GM19239 (cell line): ENCODE data around the gene TMEM44.
A peak's percentile ranks its signal among the peaks of the same experiment; 100 is the strongest.

Experiments used
- DNase-seq: peaks from one replicate; pipeline ENCODE4 v3.0.0; 2011; ENCODE audit warnings: low spot score; ENCODE audit not compliant: insufficient read length
- FAIRE-seq: peaks from 2 replicates; lab custom pipeline; 2011; peaks lifted over from hg19 to GRCh38; lab: Jason Lieb, UNC

The TMEM44 gene, protein sequence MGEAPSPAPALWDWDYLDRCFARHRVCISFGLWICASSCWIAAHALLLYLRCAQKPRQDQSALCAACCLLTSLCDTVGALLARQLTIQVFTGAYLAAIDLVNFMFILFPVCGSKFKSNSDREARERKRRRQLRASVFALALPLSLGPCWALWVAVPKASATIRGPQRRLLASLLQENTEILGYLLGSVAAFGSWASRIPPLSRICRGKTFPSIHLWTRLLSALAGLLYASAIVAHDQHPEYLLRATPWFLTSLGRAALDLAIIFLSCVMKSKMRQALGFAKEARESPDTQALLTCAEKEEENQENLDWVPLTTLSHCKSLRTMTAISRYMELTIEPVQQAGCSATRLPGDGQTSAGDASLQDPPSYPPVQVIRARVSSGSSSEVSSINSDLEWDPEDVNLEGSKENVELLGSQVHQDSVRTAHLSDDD

DNA sequence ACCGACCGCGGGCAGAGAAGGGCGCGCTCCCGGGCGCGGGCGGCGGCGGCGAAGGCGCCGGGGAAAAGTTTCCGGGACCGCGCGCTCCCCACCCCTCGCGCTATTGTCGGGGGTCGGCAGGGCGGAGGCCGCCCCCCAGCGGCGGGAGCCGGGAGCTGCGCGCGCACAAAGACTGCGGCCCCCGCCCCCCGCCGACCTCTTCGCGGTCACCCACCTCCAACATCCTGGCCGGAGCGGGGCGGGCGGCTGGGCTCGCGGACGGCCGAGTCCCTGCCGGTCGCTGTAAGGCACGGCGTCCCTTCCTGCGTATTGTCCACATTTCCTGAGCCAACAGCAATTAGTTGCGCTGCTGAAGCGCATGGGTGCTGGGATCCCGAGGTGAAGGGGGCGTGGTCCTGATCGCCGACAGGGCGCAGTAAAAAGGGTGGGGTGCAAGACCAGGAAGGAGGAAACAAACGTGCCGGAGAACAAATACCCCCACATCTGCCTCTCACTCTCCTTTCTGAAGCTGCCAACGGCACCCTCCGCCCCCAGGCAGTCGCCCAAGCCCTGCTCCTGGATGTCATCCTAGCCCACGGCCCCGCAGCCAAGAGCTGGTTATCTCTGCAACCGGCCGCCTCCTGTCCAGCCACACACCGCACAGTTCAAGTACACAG, at the start of gene TMEM44:
Gene TMEM44, minus strand, starts transcription at position 71 of the 656 bp plus-strand sequence. CDS start 204 bp downstream, outside the sequence.
- no peak for FAIRE-seq
- peak; percentile 88 for DNase-seq

DNA sequence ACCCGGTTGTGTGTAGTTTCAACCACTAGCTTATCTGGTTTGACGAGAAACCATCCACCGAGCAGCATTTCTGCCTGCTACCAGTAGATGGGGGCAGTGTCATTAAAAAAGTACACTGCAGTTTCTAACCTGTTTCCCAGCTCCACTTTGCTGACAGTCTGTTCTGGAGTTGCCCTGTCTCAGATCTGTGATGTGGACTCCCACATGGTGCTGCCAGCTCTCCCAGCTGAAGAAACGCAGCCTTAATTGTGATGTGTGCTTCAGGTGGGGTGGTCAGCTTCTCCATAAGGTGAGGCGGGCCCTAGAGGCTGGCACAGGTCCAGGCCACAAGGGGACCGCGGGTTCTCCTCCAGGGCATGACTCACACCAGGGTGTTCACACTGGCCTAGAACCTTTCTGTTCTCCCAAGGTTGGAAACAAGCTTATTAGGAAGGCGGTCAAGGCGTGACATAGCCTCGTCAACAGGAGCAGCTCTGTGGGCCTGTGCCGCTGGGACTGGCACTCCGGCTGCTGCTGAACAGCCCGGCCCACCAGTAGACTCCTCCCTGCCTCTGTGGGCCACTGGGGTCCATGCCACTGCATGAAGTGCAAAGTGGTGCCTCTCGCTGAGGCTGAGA, 49.6 kb upstream of the TMEM44 start:
- DNase-seq (no peak), FAIRE-seq (peak; percentile 98)

DNA sequence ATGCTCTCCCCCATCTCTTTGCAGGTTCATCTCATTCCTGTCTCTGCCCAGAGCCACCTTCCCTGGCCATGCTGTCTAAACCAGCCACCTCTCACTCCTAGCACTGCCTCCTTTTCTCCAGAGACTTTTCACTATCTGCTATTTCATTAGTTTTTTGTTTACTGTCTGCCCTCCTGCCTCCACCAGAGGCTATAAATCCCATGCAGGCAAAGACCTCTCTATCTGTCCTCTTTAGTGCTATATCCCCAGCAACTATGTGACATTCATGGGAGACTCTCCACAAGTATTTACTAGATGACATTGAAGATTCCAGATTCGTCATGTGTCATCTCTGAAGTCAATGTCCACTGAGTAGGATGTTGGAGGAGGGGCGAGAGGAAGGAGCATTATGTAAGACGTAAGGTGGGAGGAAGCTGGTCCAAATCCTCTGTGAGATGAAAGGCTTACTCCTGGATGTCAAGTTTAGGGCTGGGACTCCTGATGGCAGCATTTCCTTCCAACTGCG, 49.0 kb upstream of the TMEM44 start:
- DNase-seq = no peak
- FAIRE-seq = no peak

DNA sequence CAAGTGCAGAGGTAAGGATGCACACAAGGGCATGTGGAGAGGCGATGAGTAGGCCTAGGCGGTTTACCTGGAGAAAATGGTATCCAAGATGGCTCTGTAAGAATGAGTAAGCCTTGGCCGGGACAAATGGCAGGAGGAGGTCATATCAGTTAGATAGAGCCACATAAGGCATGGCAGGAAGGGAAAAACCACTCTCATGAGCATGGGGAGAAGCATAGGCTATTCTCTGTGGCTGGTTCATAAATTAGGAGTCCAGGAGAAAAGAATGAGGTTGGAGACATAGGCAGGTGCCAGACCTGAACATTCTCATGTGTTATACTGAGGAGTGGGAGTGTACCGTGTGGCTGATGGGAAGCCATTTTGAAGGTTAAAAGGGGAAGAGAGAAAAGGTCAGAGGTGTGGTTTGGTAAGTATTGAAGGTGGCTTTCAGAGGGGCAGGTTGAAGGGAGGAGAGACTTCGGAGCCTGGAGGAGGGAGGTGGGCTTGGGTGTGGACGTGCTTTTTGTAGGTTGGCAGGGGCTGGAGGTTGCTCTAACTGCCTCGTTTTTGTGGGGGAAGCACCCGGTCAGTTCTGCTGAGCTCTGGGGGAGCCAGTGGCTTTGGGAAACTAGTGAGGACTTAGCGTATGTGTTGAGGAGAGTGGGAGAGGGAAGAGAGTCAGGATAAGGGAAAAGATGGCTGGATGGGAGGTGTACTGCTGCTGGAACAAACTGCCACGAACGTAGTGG, 47.8 kb upstream of the TMEM44 start:
- no peak for FAIRE-seq
- DNase-seq = no peak

DNA sequence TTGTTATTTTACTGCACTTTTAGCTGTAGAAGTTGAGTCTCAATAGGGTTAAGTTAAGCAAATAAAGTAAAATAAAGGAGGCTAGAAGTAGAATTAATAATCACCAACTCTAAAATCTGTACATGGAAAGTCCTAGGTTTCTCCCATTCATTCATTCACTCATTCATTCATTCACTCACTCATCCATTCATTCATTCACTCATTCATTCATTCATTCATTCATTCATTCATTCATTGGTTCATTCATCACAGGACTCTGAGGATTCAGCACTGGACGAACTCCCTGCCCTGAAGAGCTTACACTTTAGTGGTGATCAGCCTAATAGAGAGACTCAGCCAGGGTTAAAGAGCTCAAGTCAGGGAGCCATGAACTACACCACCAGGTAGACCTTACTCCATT, 43.3 kb upstream of the TMEM44 start:
- DNase-seq (no peak), FAIRE-seq (no peak)

DNA sequence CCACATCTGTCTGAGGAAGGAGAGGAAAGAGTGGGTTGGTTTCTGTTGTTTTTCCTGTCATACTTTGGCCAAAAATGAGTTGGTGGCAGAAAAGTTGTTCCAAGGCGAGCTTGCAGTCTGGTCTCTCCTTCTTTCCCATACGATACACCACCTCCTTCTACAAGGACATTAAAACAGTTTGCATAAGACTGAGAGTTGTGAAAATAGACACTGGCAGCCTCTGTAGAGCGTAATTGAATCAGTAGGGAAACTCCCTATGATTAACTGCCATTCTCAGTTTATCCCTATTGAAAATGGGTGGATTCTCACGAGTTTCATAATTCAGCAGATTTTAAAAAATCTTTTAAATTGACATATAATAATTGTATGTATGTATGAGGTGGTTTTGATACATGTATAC, 42.5 kb upstream of the TMEM44 start:
- FAIRE-seq (no peak), DNase-seq (no peak)

DNA sequence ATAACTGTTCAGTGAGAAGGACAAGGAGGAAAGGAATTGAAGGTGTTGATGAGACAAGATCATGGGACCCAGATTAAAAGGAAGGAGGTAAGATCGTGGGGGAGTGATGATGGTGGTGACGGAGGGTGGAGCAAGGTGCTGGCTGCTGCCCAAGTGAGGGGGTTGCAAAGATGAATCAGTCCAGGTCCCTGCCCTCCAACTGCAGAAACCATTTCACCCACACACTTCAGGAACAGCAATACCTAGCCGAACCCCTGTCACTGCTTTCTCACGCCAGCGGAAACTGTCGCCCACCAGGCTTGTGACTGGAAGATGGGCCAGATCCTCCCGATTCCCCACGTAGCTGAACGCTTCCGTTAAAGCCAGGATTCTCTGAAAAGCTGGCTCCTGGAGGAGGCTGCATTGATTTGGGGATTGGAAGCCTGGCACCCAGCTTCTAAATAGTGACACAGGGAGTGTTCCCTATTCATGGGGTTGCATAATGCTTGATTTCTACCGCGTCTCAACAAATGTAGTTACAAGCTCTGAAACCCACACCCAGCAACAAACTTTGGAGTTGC, 41.9 kb upstream of the TMEM44 start:
- FAIRE-seq = no peak
- no peak for DNase-seq

DNA sequence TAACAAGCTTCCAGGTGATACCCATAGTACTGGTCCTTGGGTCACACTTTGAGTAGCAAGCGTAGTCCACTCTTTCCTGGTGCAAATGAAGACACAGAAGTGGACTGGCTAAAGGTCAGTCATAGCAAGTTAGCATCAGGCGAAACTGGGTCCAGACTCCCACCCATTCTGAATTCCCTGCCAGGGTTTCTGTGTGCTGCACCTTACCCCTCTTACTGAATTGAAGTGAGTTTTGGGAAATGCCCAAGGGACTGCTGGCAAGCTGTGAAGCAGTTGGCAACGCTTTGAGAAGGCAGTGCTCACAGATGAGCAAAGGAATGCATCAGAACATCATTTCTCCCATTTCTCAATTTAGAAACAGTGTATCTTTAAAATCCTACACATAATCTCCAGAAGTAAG, 40.5 kb upstream of the TMEM44 start:
- FAIRE-seq (no peak), DNase-seq (no peak)

DNA sequence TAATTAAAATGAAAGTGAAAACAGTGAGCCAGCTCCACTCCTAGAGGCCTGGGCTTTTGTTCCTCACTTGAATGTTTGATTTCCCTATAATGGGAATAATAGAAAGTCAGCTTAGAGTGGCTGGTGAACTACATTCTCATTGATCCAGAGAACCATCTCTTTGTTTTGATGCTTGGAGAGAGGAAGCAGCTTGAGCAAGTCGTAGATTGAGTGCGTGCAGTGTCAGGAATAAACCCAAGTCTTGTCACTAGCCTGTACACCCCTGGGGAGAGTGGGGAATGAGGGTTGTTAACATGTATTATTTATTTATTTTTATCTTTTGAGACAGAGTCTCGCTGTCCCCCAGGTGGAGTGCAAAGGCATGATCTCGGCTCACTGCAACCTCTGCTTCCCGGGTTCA, 39.7 kb upstream of the TMEM44 start:
- DNase-seq (no peak), FAIRE-seq (no peak)

DNA sequence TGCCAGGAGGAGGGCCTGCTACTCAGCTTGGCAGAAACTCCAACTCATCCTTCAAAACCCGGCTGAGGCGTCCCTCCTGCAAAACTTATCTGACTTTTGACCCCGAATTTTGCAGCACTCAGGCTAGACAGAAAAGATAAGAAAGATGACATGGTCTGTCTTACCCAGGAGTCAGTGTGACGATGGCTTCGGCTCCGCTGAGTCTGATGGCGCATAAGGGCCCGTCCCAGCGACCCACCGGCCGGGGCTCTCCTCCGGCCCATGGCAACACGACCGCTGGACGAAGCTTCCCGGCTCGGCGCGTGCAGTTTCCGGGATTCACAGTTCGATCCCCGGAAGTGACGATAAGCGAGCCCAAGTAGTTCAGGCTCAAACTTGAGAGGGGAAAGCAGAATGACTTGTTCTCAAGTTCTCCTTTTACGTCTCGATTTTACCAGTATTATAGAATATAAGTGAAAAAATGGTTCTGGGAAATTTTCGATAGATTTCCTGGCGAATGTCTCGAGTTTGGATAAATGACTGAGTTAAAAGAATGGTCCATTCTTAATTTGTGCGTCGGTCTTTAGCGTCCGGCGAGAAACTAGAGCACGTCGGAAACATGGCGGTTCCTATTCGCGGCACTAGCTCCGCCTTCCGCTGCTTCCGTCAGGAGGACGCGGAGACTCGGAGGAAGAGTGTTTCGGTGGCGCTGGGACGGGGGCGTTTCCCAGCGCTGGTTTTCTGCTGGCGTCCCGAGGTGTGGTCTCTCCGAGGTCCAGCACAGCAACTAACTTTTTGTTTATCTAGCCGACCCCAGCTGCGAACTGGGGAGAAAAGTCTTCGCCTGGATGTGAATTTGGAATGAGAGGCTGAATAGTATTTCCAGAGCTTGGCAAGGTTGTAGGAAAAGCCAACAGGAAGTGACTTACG, 38.9 kb upstream of the TMEM44 start, which contains the start of gene LSG1:
Gene LSG1, minus strand, starts transcription at position 292 of the 909 bp plus-strand sequence. Its CDS starts 29 bp downstream, at position 263.
- peak; percentile 95 for FAIRE-seq
- no peak for DNase-seq

DNA sequence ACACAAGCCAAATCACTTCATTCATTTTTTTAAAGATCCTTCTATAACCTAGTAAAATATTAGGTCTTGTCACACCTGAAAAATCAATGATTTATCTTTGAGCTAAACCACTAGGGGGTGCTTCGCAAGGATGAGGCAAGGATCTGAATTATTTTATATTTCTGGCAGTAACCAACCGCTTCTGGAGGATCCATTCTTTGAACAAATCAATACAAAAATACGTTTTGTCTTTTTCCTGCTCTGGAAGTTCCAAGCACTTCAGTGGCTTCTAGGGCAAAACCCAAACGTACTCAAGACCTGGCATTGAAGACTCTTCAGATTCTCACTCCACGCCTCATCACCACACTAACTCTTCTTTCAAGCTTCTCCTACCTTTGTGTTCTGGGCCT, 38.3 kb upstream of the TMEM44 start:
- DNase-seq (no peak), FAIRE-seq (no peak)

DNA sequence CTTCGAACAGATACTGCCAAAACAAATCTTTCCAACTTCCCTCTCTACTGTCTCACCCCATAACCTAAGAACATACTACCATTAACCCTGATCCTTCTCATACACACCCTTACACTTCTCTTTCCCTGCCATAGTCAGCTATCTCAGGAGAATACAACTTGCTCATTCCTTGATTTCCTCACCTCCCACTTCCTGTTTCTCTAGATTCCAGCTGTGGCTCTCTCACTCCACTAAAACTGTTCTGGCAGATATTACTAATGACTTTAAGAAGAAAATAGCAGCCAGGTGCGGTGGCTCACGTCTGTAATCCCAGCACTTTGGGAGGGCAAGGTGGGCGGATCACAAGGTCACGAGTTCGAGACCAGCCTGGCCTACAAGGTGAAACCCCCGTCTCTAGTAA, 34.1 kb upstream of the TMEM44 start:
- no peak for FAIRE-seq
- no peak for DNase-seq

DNA sequence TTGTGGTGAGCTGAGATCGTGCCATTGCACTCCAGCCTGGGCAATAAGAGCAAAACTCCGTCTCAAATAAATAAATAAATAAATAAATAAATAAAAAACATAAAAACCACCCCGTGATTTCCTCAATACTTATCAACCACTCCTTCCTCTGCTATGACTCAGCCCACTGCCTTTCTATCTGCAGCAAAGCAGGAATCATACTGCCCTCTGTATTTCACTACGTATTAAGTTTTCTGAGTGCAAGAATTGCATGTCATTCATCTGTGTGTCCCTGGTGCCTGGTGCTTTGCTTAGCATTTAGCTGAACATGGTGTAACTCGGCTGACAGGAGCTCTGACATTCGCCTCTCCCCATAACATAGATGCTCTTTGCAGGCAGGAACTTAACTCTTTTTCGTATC, 31.6 kb upstream of the TMEM44 start:
- DNase-seq = no peak
- no peak for FAIRE-seq

DNA sequence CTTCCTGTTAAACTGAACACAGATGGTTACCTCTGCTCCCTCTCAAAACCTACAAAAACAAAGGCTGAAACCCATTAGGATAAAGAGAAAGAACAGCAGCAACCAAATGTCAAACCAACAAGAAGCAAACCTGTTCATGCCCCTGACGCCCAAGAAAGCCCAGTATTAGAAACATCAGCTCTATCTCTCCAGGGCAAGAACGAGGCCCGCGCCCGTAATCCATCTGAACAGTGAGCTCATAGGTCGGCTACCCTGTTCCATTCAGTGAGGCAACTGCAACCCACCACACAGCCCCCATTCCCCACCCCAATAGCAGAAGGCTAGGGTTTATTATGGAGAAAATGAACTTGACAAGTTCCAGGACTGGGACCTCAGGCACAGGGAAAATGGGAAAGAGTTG, 28.7 kb upstream of the TMEM44 start:
- no peak for DNase-seq
- FAIRE-seq = no peak

DNA sequence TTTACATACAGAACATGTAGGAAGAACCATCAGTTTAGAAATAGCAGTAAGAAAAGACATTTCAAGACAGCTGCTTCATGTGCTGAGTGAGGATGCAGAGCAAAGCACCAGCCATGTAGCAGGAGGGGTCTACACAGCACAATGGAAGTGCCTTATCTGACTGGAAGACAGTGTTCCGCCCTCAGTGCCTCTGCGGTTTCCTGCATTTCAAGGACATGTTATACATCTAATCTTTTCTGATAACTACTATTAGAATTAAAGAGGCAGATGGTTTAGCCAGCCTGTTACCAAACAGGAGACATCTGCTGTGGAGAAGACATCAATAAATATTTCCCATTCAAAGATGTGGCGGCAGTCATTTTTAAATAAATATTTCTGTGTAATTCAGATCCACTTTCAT, 28.2 kb upstream of the TMEM44 start:
- DNase-seq = no peak
- FAIRE-seq = no peak

DNA sequence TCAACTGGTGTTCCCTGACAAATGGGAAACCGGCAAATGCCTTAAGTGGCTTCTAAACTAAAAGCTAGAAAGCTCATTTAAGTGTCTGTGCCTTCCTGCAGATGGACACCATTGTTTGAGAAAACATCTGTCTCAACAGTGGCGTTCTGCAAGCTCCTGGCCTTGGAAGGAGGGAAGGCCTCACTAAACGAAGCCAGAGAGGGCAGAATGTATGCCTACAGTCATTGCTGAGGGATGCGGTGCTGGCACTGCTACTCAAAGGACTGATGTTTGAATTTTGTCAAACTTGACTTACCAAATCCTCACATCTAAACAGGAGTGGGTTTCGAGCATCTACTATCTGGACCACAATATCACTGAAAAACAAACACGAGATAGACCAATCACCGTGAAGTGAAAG, 26.6 kb upstream of the TMEM44 start:
- FAIRE-seq = no peak

DNA sequence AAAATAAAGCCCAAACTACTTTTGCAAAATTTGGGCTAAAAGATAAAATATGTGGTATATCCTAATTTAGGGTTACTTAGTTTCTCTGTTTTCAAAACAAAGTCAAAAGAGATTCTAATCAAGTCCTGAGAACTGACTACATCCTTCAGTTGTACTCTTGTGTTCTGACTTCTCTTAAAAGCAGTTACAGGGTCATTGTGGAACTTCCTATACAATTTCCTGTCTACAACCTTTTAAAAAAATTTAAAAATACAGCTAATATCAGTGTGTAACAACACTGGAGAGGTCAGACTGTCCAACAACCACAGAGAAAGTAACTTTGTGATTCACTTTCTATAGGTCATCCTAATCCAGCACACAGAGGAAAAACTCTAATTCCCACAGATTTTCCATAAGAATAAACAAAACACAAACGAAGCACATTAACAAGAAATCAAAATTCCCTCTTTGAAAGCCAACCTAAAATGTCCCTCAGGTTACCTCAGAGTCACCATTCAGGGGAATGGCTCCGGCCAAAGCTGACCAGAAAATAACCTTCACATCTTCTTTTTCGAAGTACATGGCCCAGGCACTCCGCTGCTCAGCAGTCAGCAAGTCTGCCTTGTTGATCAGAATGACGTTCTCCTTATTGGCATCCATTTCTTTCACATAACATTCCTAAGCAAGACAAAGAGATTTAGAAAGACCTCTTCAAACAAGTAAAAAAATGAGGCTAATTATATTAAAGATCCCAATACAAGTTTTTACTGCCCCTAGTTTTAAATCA, 25.4 kb upstream of the TMEM44 start:
- DNase-seq = no peak
- FAIRE-seq = no peak

More for the DNA sequence above, 26.6 kb upstream of the TMEM44 start:
- DNase-seq = no peak

DNA sequence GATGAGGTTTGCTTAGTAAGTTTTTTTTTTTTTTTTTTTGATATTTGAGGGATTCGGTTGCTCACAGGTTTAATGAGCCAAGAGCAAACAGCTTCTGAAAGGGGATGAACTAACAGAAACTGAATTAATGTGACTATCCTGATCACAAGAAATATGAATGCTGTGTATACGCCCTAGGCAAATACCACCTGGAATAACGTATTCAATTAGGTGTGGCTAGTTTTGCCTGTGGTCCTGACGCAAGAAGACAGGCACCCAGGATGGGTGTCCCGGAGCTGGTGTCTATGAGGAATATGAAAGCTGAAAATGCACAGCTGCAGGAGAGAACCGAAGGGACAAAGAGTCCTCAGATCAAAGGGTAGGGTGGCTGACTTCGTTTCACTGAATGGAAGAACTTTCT, 24.2 kb upstream of the TMEM44 start:
- DNase-seq = no peak
- no peak for FAIRE-seq
